ENCODE results near the gene BCAM.

DNA sequence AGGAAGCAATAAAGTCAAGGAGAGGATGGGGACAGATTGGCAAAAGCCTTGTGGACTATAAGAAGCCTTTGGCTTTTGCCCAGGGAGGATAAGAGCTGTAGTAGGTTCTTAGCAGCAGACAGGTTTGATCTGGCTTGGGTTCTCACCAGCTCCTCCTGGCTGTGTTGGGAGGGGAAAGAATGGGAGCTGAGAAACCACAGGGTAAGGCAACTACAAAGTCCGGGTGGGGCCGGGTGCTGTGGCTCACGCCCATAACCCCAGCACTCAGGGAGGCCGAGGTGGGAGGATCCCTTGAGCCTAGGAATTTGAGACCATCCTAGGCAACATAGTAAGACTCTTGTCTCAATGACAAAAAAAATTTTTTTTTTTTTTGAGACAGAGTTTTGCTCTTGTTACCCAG, 57.8 kb downstream of the BCAM start:
- no peak for TF ChIP-seq GATA2 (IDR thresholded peaks at IDR 0.05; ENCODE audit: low read depth, low read length)
- no peak for TF ChIP-seq GATA3 (IDR thresholded peaks at IDR 0.05; ENCODE audit: low read depth, low read length)
